ENCODE measurements around the gene ANKRD27.
"Not testable (repeated sequence)": the region's sequence is repeated elsewhere in the genome, so short reads cannot be mapped to it uniquely, and the experiment has no call there.

The ANKRD27 gene

DNA sequence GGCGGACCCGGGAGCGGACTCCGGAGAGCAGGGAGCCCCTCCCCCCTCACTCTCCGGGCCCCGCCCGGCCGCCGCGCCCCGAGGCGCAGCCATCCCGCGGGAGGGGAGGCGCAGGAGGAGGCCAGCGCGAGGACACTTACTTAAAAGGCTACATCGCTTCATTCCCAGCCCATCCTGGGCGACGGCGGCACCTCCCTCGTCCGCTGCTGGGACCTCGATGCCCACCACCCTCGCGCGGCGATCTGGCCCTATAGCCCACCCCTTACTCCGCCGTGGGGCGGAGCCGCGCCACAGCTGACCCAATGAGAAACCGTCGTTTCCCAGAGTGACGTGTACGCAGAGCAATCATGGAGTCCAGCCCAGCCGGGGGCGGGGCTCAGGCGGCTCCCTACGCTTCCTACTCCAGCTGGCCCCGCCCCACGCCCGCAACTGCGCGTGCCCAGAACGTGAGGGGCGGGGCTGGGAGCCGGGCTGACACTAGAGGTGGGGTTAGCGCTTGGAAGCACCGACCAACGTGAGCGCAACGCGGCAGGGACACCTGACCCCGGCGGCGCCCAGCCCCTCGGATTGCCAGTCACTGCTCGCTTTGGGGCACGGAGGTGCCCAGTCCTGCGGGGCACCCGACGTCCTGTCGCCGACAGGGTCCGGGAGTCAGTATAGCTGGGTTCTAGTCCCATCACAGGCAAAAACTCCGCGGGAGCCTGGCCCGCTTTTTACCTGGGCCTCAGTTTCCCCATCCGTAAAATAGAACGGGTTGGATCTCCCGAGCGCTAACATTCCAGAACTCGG, at the start of gene ANKRD27:
ANKRD27 (minus strand) TSS at position 250 of the 789 bp plus-strand sequence. CDS start 16,165 bp downstream, outside the sequence.
- Mint-ChIP-seq H3K27ac (peak within 1 kb of the TSS; percentile 81), H3K4me1 (peaks cover 29% of the 10 kb centered on the region), H3K9me3 (no peaks in the 10 kb centered on the region), H3K4me3 (peak within 1 kb of the TSS; percentile 93), H3K36me3 (no peaks in the 10 kb centered on the region), H3K27me3 (peaks cover 8% of the 10 kb centered on the region)

GRCh38 chr19:32720936-32721250, 45.9 kb upstream of the ANKRD27 start:
- no peaks in the 10 kb centered on the region for H3K36me3 Mint-ChIP-seq
- no peak overlapping the region for H3K27ac Mint-ChIP-seq
- no peaks in the 10 kb centered on the region for H3K4me1 Mint-ChIP-seq
- H3K9me3 Mint-ChIP-seq, result no peaks in the 10 kb centered on the region
- H3K27me3 Mint-ChIP-seq, result no peaks in the 10 kb centered on the region
- H3K4me3 Mint-ChIP-seq, result no peak overlapping the region

GRCh38 chr19:32720216-32720935, 45.4 kb upstream of the ANKRD27 start:
- Mint-ChIP-seq H3K4me3 (no peak overlapping the region), H3K4me1 (no peaks in the 10 kb centered on the region), H3K9me3 (no peaks in the 10 kb centered on the region)

DNA sequence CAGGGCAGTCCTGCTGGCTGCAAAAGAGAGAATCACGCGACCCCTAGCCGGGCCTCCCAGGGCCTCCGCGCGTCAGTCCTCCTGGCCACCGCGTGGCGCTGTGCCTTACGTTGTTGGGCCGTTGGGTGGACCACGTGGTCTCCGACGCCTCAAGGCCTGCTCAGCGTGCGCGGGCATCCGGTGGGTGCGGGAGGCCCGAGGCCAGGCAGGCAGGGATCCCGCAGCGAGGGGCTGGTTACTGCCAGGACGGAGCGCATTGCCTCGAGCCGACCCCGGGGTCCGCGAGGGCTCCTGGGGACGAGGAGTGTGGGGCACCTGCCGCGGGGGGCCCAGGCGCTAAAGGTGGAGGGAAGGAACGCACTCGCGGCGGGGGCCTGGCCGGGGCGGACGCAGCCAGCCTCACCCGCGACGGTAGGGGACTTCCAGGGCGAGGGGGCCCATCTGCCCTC, 44.7 kb upstream of the ANKRD27 start, which contains the start of gene TDRD12:
TDRD12 (plus strand) TSS at position 157 of the 449 bp plus-strand sequence. CDS start 306 bp downstream, outside the sequence.
- no peaks in the 10 kb centered on the region for H3K4me1 Mint-ChIP-seq
- no peak within 1 kb of the TSS for H3K27ac Mint-ChIP-seq
- no peaks in the 10 kb centered on the region for H3K9me3 Mint-ChIP-seq
- peaks cover 5% of the 10 kb centered on the region for H3K36me3 Mint-ChIP-seq
- H3K4me3 Mint-ChIP-seq, result no peak within 1 kb of the TSS
- H3K27me3 Mint-ChIP-seq, result no peaks in the 10 kb centered on the region

More at GRCh38 chr19:32720216-32720935, 45.4 kb upstream of the ANKRD27 start:
- Mint-ChIP-seq H3K27ac (no peak overlapping the region), H3K27me3 (no peaks in the 10 kb centered on the region), H3K36me3 (no peaks in the 10 kb centered on the region)

GRCh38 chr19:32718286-32718685, 43.3 kb upstream of the ANKRD27 start:
- Mint-ChIP-seq H3K27me3 (no peaks in the 10 kb centered on the region), H3K4me3 (no peak overlapping the region), H3K36me3 (peaks cover 6% of the 10 kb centered on the region), H3K9me3 (no peaks in the 10 kb centered on the region), H3K4me1 (no peaks in the 10 kb centered on the region), H3K27ac (no peak overlapping the region)

- Mint-ChIP-seq H3K36me3 (peaks cover 6% of the 10 kb centered on the region), H3K4me1 (no peaks in the 10 kb centered on the region), H3K27me3 (no peaks in the 10 kb centered on the region), H3K9me3 (no peaks in the 10 kb centered on the region), H3K27ac (no peak overlapping the region), H3K4me3 (no peak overlapping the region)
These were observed 42.5 kb upstream of the ANKRD27 start for GRCh38 chr19:32717496-32717895.

- not testable (repeated sequence) for H3K4me1 Mint-ChIP-seq, H3K27ac Mint-ChIP-seq, H3K27me3 Mint-ChIP-seq, H3K4me3 Mint-ChIP-seq, H3K36me3 Mint-ChIP-seq, H3K9me3 Mint-ChIP-seq
These were observed 41.2 kb upstream of the ANKRD27 start for GRCh38 chr19:32716203-32716602.

GRCh38 chr19:32711747-32712146, 36.8 kb upstream of the ANKRD27 start:
- Mint-ChIP-seq H3K9me3 (no peaks in the 10 kb centered on the region), H3K4me1 (peaks cover 17% of the 10 kb centered on the region), H3K36me3 (peaks cover 14% of the 10 kb centered on the region), H3K27me3 (no peaks in the 10 kb centered on the region), H3K27ac (no peak overlapping the region), H3K4me3 (no peak overlapping the region)

GRCh38 chr19:32709032-32709431, 34.1 kb upstream of the ANKRD27 start:
- H3K27ac Mint-ChIP-seq, result peak overlapping the region; percentile 86
- no peaks in the 10 kb centered on the region for H3K27me3 Mint-ChIP-seq
- peaks cover 29% of the 10 kb centered on the region for H3K4me1 Mint-ChIP-seq
- H3K4me3 Mint-ChIP-seq, result no peak overlapping the region
- peaks cover 12% of the 10 kb centered on the region for H3K36me3 Mint-ChIP-seq
- H3K9me3 Mint-ChIP-seq, result no peaks in the 10 kb centered on the region

GRCh38 chr19:32708457-32708856, 33.5 kb upstream of the ANKRD27 start:
- Mint-ChIP-seq H3K4me1 (peaks cover 29% of the 10 kb centered on the region), H3K9me3 (no peaks in the 10 kb centered on the region), H3K27me3 (no peaks in the 10 kb centered on the region), H3K27ac (peak overlapping the region; percentile 86), H3K4me3 (peak overlapping the region; percentile 11), H3K36me3 (peaks cover 16% of the 10 kb centered on the region)

GRCh38 chr19:32704006-32704405, 29.0 kb upstream of the ANKRD27 start:
- not testable (repeated sequence) for H3K9me3 Mint-ChIP-seq, H3K4me3 Mint-ChIP-seq, H3K27me3 Mint-ChIP-seq, H3K27ac Mint-ChIP-seq
- Mint-ChIP-seq H3K4me1 (peaks cover 43% of the 10 kb centered on the region), H3K36me3 (peaks cover 22% of the 10 kb centered on the region)

DNA sequence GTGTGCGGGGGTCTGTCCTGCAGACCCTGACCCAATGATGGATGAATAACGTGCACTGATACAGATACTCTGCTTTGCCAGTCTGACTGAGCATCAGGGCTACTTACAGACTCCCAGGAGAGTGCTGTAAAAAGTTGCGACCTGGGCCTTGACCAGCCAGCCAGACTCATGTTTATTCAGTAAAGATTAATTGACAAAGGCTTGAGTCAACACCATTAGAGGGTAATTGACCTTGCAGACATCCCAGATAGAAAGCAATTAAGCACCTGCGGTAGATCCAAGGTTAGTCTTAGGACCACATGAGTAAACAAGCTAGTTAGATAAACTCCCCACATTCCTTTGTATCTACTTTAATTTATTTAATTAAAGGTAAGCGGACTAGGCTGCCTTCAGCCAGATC, 27.0 kb upstream of the ANKRD27 start:
- Mint-ChIP-seq H3K4me1 (peaks cover 42% of the 10 kb centered on the region), H3K36me3 (peaks cover 34% of the 10 kb centered on the region), H3K27ac (no peak overlapping the region), H3K9me3 (no peaks in the 10 kb centered on the region), H3K27me3 (no peaks in the 10 kb centered on the region), H3K4me3 (no peak overlapping the region)

DNA sequence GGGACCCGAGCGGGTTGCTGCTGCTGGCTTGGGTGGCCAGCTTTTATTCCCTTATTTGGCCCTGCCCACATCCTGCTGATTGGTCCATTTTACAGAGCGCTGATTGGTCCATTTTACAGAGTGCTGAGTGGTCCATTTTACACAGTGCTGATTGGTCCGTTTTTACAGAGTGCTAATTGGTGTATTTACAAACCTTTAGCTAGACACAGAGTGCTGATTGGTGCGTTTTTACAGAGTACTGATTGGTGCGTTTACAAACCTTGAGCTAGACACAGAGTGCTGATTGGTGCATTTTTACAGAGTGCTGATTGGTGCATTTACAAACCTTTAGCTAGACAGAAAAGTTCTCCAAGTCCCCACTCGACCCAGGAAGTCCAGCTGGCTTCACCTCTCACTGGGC, 25.1 kb upstream of the ANKRD27 start:
- not testable (repeated sequence) for H3K4me3 Mint-ChIP-seq, H3K9me3 Mint-ChIP-seq, H3K27ac Mint-ChIP-seq, H3K27me3 Mint-ChIP-seq
- Mint-ChIP-seq H3K36me3 (peaks cover 43% of the 10 kb centered on the region), H3K4me1 (peaks cover 49% of the 10 kb centered on the region)

DNA sequence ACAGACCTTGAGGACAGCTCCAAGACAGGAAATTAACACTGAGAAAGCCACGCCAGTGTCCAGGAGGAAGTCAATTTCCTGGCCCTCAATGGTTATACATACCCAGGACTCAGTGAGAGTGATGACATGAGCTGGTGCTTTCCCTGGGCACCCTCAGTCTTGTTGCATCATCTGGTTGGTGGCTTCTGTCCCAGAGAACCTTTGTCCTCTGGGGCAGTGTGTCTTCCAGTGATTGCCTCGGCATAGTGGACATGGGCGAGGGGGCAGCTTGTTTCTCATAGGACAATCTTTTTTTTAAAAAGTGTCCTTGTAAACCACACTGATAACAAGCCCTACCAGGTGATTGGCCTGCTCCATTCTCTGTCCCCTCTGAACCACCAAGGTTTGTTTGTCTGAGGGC, 21.8 kb upstream of the ANKRD27 start:
- Mint-ChIP-seq H3K36me3 (peaks cover 41% of the 10 kb centered on the region), H3K4me1 (peaks cover 64% of the 10 kb centered on the region), H3K27ac (peak overlapping the region; percentile 80)
- H3K9me3 Mint-ChIP-seq, H3K4me3 Mint-ChIP-seq, H3K27me3 Mint-ChIP-seq: not testable (repeated sequence)

DNA sequence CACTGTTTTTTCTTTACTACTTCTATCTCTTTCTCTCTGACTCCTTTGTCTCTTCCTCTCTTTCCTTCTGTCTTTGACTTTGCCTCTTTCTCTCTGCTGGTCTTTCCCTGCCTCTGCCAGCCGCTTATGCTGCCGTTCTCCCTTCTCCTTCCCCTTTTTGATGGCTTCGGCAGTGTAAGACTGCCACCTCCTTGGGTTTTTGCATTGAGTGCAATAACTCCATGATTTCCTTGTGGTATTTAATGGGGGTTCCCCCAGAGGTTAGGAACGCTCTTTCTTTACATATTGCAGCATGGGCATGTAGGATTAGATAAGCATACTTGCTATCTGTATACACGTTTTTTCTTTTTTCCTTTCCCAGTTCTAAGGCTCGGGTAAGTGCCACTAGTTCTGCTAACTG, 20.5 kb upstream of the ANKRD27 start:
- Mint-ChIP-seq H3K36me3 (peaks cover 41% of the 10 kb centered on the region), H3K27ac (peak overlapping the region; percentile 18), H3K4me3 (peak overlapping the region; percentile 82), H3K4me1 (peaks cover 66% of the 10 kb centered on the region)
- not testable (repeated sequence) for H3K9me3 Mint-ChIP-seq, H3K27me3 Mint-ChIP-seq

DNA sequence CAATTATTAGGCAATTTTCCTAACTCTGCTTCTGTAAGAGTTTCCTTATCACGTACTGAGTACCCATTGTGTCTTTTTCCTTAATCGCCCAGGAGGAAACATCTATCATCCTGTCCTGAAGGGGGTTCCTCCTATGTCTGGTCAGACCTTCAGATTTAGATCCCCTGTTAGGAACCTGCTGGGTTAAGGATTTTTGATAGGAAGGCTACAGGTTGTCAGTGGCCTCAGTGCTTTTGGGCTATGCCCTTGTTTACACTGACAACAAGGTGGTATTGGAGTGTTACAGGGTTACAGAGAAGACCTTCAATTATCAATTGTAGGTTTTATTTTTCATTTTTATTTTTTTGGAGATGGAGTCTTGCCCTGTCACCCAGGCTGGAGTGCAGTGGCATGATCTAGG, 19.9 kb upstream of the ANKRD27 start:
- peaks cover 40% of the 10 kb centered on the region for H3K36me3 Mint-ChIP-seq
- H3K27ac Mint-ChIP-seq, result not testable (repeated sequence)

More for the DNA sequence above, 19.9 kb upstream of the ANKRD27 start:
- not testable (repeated sequence) for H3K27me3 Mint-ChIP-seq, H3K9me3 Mint-ChIP-seq
- H3K4me3 Mint-ChIP-seq, result peak overlapping the region; percentile 92
- peaks cover 66% of the 10 kb centered on the region for H3K4me1 Mint-ChIP-seq

Data from activated naive CD4-positive, alpha-beta T cell treated with anti-CD3 and anti-CD28 coated beads, Interleukin-2, amount 50 U/mL, for 24 hours (primary cell).